WTC11 (cell line): ENCODE results near the gene KLC4. TPM values are rescaled to one million over a fixed set of nuclear protein-coding genes. Genes with fewer than 3 reads are reported as not detected.

Experiments
- ATAC-seq: fragments of 200-7000 bp; cut with Tn5 transposase; 2 replicates; pipeline ENCODE4 v1.10.0; 2021; ENCODE audit warnings: mild to moderate bottlenecking, moderate library complexity
- CTCF ChIA-PET: fragments of 300-600 bp; sonication (Branson Sonifier 250); formaldehyde crosslinking; loops from one replicate; lab custom pipeline; 2021; ENCODE audit warnings: antibody characterized with exemption; lab: Charles Lee
- POLR2A ChIA-PET: fragments of 350-600 bp; sonication (Branson Sonifier 250); formaldehyde crosslinking; loops from one replicate; lab custom pipeline; 2021; ENCODE audit warnings: antibody characterized with exemption; lab: Charles Lee
- DNase-seq: peaks from one replicate; pipeline ENCODE4 v3.0.0; 2021; ENCODE audit warnings: low spot score
- H3K27ac Mint-ChIP-seq: 2 replicates; pipeline ENCODE4 v1.8.0; 2021; ENCODE audit warnings: mixed read lengths
- H3K27me3 Mint-ChIP-seq: 2 replicates; pipeline ENCODE4 v1.8.0; 2021; ENCODE audit warnings: low read depth, mild to moderate bottlenecking, moderate library complexity, mixed read lengths
- H3K36me3 Mint-ChIP-seq: 2 replicates; pipeline ENCODE4 v1.8.0; 2021; ENCODE audit warnings: mixed read lengths
- H3K4me1 Mint-ChIP-seq: 2 replicates; pipeline ENCODE4 v1.8.0; 2022; ENCODE audit warnings: mixed read lengths
- H3K4me3 Mint-ChIP-seq: 2 replicates; pipeline ENCODE4 v1.8.0; 2021; ENCODE audit warnings: mild to moderate bottlenecking, moderate library complexity, mixed read lengths
- H3K9me3 Mint-ChIP-seq: 2 replicates; pipeline ENCODE4 v1.8.0; 2021; ENCODE audit warnings: mixed read lengths
- E2F1 ChIP-seq: sonication (generic); formaldehyde crosslinking; IDR thresholded peaks from 2 replicates; pipeline ENCODE4 v1.8.0; 2022; ENCODE audit warnings: mild to moderate bottlenecking, missing genetic modification reagents
- GRHL2 ChIP-seq: fragments of 250-450 bp; sonication (Bioruptor Pico); IDR thresholded peaks from 2 replicates; pipeline ENCODE4 v1.8.0; 2022; ENCODE audit warnings: mild to moderate bottlenecking, moderate library complexity; ENCODE audit not compliant: insufficient replicate concordance, severe bottlenecking
- HMGXB4 ChIP-seq: sonication (generic); formaldehyde crosslinking; IDR thresholded peaks from 2 replicates; pipeline ENCODE4 v1.8.1; 2023; ENCODE audit warnings: mild to moderate bottlenecking, moderate library complexity, missing genetic modification reagents
- IRF2 ChIP-seq: sonication (generic); formaldehyde crosslinking; IDR thresholded peaks from 2 replicates; pipeline ENCODE4 v1.8.0; 2022; ENCODE audit warnings: low read depth, missing genetic modification reagents, borderline replicate concordance
- MYBL2 ChIP-seq: sonication (generic); formaldehyde crosslinking; IDR thresholded peaks from 2 replicates; pipeline ENCODE4 v1.8.1; 2023; ENCODE audit warnings: mild to moderate bottlenecking, moderate library complexity, missing genetic modification reagents
- PRDM15 ChIP-seq: sonication (generic); formaldehyde crosslinking; IDR thresholded peaks from 2 replicates; pipeline ENCODE4 v1.8.0; 2022; ENCODE audit warnings: missing genetic modification reagents
- PRRX2 ChIP-seq: fragments of 250-450 bp; sonication (Bioruptor Pico); IDR thresholded peaks from 2 replicates; pipeline ENCODE4 v1.8.0; 2021; ENCODE audit warnings: mild to moderate bottlenecking
- SOX15 ChIP-seq: fragments of 250-450 bp; sonication (Bioruptor Pico); IDR thresholded peaks from 2 replicates; pipeline ENCODE4 v1.9.0; 2021; ENCODE audit warnings: mild to moderate bottlenecking
- ZNF317 ChIP-seq: sonication (generic); formaldehyde crosslinking; IDR thresholded peaks from 2 replicates; pipeline ENCODE4 v1.8.1; 2023; ENCODE audit warnings: low read depth, mild to moderate bottlenecking, moderate library complexity, missing genetic modification reagents, borderline replicate concordance
- ZNF425 ChIP-seq: fragments of 250-450 bp; sonication (Bioruptor Pico); conservative IDR thresholded peaks from 2 replicates; pipeline ENCODE4 v1.9.0; 2021; ENCODE audit warnings: mild to moderate bottlenecking
- ZSCAN18 ChIP-seq: fragments of 250-450 bp; sonication (Bioruptor Pico); IDR thresholded peaks from 2 replicates; pipeline ENCODE4 v2.1.2; 2022; ENCODE audit warnings: mild to moderate bottlenecking, moderate library complexity
- total RNA-seq: library from RNA; stranded (reverse); gene quantifications from 3 replicates; pipeline ENCODE4 v1.2.3, GENCODE V29; 2021

Gene KLC4
- total RNA-seq, 1 experiment from 2014 or later = 35.7 TPM

- ATAC-seq (no peak), DNase-seq (no peak)
- Mint-ChIP-seq H3K4me1 (peaks cover 67% of the 10 kb centered on the region), H3K27me3 (no peaks in the 10 kb centered on the region), H3K9me3 (no peaks in the 10 kb centered on the region), H3K36me3 (no peaks in the 10 kb centered on the region), H3K4me3 (no peak overlapping the region), H3K27ac (peak overlapping the region; percentile 63)
- TF ChIP-seq ZSCAN18 (CRISPR knock-in tag) (no peak), E2F1 (CRISPR knock-in tag) (no peak), SOX15 (CRISPR knock-in tag) (no peak)
- ChIA-PET POLR2A (interaction anchor here (0.6 kb wide), 1 partner anchor 32 kb away, joined by 4 read pairs; no protein-coding TSS in a partner anchor), CTCF (interaction anchor here (1.0 to 1.2 kb wide), 4 partner anchors 13 to 58 kb away, joined by 3 to 4 read pairs (median 3); partner anchors contain the start of genes KLC4 and MRPL2)
Measured at GRCh38 chr6:43086022-43086658, 26.7 kb downstream of the KLC4 start.

- H3K36me3 Mint-ChIP-seq = no peaks in the 10 kb centered on the region
- CTCF ChIA-PET = interaction anchor here (0.8 to 2.9 kb wide), 4 partner anchors 11 to 55 kb away, joined by 3 to 12 read pairs (median 4); partner anchors contain the start of gene PTK7
- TF ChIP-seq ZNF425 (CRISPR knock-in tag) = no peak
- no peak for TF ChIP-seq HMGXB4 (CRISPR knock-in tag)
- no peak for TF ChIP-seq PRDM15 (CRISPR knock-in tag)
- TF ChIP-seq ZNF317 = no peak
- no peak for TF ChIP-seq MYBL2 (CRISPR knock-in tag)
- TF ChIP-seq PRRX2 = no peak
- TF ChIP-seq IRF2 = no peak
- TF ChIP-seq GRHL2 = no peak
Measured at GRCh38 chr6:43088654-43089056, 29.2 kb downstream of the KLC4 start.

More at GRCh38 chr6:43088654-43089056, 29.2 kb downstream of the KLC4 start:
- H3K4me1 Mint-ChIP-seq = peaks cover 76% of the 10 kb centered on the region
- H3K4me3 Mint-ChIP-seq = peak overlapping the region; percentile 63
- no peaks in the 10 kb centered on the region for H3K27me3 Mint-ChIP-seq
- H3K9me3 Mint-ChIP-seq = no peaks in the 10 kb centered on the region
- POLR2A ChIA-PET = interaction anchor here (0.5 to 0.9 kb wide), 2 partner anchors 12 kb away, joined by 3 to 4 read pairs; no protein-coding TSS in a partner anchor
- peak overlapping the region; percentile 99 for H3K27ac Mint-ChIP-seq
- DNase-seq (no peak), ATAC-seq (peak; percentile 7; the same call in 1 of the 2 replicates)
